Stimulated activated CD4-positive, alpha-beta T cell treated with anti-CD3 and anti-CD28 coated beads, Interleukin-12 subunit alpha, Interleukin-12 subunit beta, amount 100 ng/mL, for 48 hours (primary cell): ENCODE data around the gene SH3TC1.

Experiments used
- DNase-seq, 3 donors: peaks; one replicate each; pipeline ENCODE4 v3.0.0-alpha.2; 2020; ENCODE audit warnings: low read depth in 2 of 3, low spot score in 1 of 3

SH3TC1 gene

GRCh38 chr4:8198206-8198905 lies 734 bp upstream of the SH3TC1 start:
- no peak for DNase-seq

- no peak for DNase-seq
Observed at GRCh38 chr4:8199594-8200301, 658 bp downstream of the SH3TC1 start.

DNA sequence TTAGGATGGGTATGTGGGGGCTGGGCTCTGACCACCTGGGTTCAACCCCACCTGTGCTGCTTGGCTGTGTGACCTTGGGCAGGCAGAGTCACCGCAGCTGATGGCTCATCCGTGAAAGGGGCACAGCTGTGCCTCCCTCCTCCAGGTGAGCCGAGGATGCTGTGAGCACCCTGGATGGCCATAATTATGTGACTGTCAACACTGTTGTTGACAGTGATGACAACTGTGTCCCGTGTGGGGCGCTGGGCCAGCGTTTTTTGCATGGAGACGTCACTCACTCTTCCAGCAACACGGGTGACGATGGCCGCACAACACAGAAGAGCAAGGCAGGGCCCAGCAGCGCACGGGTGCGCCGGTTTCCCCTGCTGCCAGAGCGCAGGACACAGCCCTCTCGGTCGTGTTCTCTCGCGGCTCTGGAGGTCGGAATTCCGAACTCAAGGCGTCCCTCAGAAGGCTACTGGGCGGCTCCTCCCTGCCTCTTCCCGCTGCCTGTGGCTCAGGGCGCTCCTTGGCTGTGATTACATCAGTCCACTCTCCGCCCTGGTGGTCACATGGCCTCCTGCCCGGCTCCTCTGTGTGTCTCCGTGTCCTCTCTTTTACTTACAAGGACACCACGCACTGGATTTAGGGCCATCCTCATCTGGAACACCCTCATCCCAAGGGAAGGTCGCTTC lies 1.3 kb downstream of the SH3TC1 start:
- DNase-seq: no peak

DNA sequence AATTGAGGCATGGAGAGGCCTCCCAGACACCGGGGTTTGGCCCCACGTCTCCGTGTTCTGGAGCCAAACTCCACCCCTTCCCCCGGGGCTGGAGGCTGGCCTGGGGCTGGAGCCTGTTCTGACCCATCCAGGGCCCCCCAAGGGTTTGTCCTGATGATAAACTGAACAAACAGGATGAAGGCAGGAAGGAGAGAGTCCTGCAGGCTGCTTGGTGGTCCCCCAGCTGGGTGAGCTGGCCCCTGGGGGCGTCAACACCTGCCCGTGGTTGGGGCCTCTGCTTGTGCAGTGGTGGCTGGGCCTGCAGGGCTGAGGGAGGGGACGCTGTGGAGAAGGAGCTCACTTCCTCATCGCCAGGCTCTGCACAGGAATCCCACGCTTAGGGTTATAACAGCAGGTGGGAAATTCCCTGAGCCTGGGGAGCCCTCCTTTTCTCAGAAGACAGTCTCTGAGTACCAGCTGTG lies 2.3 kb downstream of the SH3TC1 start:
- peak in 1 of 3 donors; percentile 35 for DNase-seq

DNA sequence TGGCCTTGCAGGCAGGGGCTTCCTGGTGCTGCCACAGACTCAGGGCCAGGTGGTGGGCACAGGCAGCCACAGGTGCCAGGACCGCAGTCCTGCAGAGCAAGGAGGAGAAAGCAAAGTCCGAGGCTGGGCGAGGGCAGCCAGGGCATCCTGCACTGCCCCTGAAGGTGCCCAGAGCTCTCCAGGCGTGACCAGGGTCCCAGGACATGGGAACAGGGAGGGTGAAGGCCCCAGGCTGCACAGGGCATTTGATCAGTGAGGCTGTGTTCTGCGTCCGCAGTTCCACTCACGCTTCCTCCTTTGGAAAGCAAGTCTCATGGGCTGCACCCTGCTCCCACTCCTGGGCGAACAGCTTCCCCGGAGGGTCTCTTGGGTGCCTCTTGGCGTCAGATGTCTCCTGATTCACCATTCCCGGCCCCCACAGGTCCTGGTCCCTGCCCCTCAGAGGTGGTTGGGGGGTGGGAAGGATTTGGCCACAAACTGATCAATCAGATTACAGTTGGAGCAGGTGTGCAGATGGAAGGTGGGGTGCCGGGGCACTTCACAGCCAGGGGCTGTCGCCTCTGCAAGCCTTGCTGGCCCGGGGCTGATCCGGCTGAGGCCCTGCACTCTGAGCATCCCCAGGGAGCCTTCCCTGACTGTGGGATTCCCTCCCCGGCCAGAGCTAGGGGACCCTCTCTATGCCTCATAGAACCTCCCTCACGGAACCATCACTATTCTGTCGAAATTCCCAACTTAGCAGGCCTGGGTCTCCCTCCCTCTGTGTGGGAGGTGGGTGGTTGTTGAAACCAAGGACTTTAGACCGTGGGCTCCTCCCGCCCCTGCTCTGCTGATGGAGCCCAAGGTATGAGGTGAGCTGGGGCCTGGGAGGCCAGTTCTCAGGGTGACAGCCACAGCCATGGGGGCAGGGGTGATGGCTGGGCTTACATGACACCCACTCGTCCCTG lies 3.3 kb downstream of the SH3TC1 start:
- no peak for DNase-seq

DNA sequence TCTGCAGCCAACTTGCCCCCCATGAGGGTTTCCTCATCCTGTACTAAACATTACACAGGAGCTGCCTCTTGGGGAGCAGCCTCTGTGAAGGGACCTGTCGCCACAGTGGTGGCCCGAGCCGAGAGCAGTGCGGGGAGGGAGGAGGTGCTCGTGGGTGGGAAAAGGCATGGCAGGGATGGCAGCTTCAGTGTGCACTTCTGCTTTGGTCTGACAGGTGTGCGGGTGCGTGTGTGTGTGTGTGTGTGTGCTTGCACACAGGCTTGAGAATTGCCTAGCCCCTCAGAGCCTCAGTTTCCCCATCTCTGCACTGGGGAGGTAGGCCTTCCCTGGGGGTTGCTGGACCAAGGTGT lies 3.9 kb downstream of the SH3TC1 start:
- DNase-seq: no peak

DNA sequence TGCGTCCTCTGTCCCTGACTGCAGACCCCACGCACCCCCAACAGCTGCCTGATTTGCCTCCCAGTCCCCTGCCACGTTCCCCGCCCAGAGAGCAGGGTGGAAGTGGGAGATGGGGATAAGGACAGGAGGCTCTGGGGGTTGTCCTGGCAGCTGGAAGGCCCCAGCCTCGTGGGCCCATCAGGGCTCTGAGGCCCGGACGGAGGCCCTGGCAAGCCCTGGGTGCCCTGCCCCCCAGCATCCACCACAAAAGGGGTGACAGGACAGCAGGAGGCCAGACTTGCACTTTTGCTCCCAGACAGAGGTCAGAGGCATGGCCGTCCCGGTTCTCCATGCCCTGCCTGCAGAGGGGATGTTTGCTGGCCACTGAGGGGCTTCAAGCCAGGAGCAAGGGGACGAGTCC lies 4.7 kb downstream of the SH3TC1 start:
- DNase-seq: no peak

GRCh38 chr4:8204576-8205227 lies 5.6 kb downstream of the SH3TC1 start:
- no peak for DNase-seq

DNA sequence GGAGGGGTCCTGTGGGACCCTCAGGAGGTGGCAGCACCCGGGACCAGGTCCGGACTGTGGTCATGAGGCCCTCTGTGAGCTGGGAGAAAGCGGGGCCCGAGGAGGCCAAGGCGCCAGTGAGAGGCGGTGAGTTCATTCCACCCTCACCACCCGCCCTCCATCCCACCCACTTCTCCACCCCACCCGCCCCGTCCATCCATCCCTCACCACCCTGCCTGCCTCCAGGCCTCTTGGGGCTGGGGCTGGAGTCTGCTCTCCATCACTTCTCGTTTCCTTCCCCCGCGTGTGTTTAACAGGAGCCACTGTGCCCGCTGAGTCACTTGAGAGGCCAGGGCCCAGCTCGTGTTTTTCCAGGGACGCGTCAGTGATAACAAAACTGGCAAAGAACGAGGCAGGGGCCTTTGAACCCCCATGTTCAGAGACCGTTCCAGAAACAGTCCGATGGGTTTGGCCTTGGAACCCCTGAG lies 6.2 kb downstream of the SH3TC1 start:
- no peak for DNase-seq

DNA sequence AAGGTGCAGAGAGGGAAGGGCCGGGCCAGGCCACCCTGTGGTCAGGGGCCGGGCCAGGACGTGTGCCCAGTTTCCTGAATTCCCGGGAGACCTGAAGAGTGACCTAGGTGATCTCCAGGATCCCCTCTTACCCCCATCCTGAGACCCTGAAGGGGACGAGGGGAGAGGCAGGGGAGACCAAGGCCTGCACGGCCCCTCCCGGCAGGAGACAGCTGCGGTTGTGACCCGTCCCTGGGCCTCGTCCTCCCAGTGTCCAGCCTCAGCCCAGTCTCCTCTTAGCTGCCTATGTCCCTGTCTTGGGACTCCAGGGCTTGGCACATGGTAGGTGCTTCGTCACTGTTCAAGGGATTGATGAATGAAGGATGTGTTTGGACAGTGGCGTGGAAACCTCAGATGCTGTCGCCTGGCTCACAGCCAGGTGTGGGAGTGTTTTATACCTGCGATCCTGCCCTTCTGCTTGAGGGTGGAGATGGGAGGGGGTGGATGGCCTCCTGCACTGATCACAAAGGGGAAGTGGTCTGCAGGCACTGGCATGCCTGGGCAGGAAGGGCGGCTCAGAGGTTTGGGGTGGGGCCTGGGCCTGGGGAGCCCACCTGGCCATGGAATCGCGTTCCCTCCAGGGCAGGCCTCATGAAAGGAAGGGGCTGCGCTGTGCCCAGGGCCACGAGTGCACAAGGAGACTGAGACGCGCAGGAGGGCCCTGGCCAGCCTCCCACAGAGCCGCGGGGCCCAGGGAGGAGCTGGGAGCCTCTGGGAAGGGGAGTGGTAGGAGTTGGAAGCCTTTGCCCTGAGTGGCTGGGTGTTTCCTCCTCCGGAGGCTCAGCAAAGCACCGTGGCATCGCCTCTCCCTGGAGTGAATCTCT lies 6.9 kb downstream of the SH3TC1 start:
- no peak for DNase-seq

DNA sequence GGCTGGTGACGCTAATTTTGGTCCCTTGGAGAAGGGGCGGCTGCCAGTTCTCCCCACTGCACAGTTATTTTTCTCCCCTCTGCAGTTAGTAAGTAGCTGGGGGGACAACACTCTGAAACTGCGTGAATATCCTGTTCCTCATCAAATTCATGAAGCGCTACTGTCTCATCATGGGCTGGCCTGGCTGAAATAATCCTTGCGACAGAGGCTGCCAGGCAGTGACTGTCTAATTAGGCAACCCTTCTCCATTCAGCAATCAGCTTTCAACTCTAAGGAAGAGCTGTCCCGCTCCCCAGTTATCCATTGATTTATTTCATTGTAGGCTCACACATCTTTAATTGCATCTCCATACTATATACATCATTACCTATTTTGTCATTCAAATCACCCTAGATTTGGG lies 8.2 kb downstream of the SH3TC1 start:
- no peak for DNase-seq

- no peak for DNase-seq
Observed at GRCh38 chr4:8208565-8208964, 9.5 kb downstream of the SH3TC1 start.

DNA sequence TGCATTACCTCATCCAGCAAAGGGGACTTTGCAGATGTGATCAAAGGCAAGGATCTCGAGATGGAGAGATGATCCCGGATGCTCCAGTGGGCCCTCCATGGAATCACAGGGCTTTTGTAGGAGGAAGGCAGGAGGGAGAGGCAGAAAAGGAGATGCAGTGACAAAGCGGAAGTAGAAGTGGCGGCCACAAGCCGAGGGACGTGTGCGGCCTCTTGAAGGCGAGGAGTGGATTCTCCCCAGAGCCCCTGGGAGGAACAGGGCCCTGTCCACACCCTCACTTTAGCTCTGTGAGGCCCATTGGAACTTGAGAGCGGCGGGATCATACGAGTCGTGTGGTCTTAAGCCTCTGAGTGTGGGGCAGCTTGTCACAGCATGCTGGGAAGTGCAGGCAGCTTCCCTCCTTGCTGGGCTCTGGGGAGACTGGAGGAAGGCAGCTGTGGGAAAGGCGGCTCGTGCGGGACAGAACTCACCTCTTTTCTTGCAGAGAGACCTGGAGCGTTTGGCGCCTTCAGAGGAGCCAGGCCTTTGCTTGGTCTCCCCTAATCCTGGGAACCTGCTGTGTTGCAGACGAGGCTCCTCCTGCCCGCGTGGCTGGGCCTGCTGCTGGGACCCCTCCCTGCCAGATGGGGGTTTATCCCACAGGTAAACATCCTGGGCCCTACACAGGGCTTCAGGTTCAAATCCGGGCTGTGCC lies 10.2 kb downstream of the SH3TC1 start:
- DNase-seq: no peak

DNA sequence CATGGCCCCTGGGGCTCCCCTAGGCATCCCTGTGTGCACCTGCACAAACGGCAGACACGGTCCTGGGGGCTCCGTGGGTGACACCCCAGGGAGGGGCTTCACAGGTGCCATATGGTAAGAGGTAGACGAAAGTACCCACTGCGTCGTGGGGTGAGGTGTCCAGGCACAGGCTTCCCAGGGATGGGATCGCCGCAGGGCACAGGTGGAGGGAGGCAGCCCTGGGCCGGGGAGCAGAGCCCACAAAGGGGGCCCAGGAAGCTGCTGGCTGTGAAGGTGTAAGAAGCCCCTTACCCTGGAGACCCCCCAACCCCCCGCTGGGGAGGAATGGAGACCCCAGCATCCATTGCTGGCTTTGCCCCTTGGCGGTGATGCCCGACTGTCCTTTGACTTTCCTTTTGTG lies 10.9 kb downstream of the SH3TC1 start:
- no peak for DNase-seq

DNA sequence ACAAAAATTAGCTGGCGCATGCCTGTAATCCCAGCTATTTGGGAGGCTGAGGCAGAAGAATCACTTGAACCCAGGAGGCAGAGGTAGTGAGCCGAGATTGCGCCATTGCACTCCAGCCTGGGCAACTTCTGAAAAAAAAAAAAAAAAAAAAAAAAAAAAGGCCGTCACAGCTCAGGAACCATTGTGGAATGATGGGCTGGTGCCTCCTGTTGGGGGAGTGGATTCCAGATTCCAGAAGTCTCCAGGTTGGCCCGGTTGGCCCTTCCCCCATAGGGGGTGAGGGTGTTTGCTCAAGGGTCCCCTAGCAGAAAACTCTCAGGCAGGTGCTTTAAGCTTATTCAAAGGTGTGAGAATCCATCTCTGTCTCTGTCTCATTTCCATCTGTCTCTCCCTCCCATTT lies 11.5 kb downstream of the SH3TC1 start:
- DNase-seq: no peak

- DNase-seq: no peak
Observed at GRCh38 chr4:8211251-8211650, 12.2 kb downstream of the SH3TC1 start.

DNA sequence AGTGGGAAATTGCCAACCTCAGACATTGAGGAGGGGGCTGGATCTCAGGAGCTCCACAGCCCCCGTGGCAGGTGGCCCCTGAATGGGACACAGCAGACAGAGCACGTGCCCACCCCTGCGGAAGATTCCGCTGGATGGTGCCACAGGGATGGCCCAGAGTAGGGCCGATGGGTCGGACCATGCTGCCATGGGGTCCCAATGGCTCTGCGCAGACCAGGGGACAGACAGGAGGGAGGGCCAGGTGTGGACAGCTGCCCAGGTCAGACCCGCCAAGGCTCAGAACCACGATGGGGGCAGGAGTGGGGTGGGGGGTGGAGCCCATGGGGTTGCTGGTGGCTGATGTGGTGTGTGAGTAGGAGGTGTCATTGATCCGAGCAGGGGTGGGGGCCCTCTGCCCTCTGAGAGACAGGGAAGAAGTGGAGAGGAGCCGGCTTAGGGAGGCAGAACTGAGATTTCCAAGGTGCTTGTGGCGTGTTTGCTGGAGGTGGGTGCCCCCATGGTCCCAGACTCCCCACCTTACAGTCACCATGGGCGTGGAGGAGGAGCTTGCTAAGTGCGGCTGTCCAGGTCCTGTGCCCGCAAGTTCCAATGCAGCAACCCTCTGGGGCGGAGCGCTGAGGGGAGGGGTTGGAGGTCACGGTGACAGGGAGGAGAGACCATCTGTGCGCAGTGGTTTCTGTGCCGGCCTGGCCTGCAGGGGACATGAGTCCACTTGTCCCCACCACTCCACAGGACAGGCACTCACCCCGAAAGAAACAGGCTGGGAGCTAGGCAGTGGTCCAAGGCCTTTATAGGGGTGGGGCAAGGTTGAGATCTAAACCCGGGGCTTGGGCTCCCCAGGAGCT lies 12.9 kb downstream of the SH3TC1 start:
- no peak for DNase-seq

DNA sequence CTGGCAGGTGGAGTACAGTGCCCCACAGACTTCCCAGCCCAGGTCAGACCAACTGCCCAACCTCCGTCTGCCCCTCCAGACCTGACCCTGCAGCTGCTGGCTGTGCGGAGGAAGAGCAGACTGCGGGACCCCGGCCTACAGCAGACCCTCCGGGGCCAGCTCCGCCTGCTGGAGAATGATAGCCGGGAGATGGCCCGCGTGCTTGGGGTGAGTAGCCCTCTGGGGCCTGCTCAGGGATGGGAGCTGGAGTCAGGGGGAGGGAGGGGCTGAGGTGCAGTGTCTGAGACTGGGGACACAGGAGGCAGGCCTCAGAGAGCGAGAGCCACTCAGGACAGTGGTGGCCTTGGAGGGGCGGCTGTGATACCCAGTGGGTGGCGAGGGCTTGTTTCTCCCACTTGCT lies 13.5 kb downstream of the SH3TC1 start:
- DNase-seq: no peak
